Fibroblast of lung (primary cell): ENCODE results near the gene C12orf42. TPM values are rescaled to one million over a fixed set of nuclear protein-coding genes. Genes with fewer than 3 reads are reported as not detected.

Experiments used
- DNase-seq, 2 donors: peaks; one replicate each; pipeline versions ENCODE4 v3.0.0 to v3.0.0-alpha.2; 2010; ENCODE audit warnings: low read depth in 2 of 2
- H2AFZ ChIP-seq: 2 replicates; pipeline ENCODE4 v1.5.1; 2012; ENCODE audit warnings: low read length, control low read depth, inconsistent platforms
- H3K27ac ChIP-seq: 2 replicates; pipeline ENCODE4 v1.5.1; 2011; ENCODE audit warnings: low read length, control low read depth; ENCODE audit not compliant: insufficient read depth
- H3K27me3 ChIP-seq: 2 replicates; pipeline ENCODE4 v1.5.1; 2011; ENCODE audit warnings: mild to moderate bottlenecking, low read length; ENCODE audit not compliant: control insufficient read depth, insufficient read depth
- H3K36me3 ChIP-seq: 2 replicates; pipeline ENCODE4 v1.5.1; 2011; ENCODE audit warnings: low read length; ENCODE audit not compliant: control insufficient read depth, insufficient read depth
- H3K4me1 ChIP-seq: 2 replicates; pipeline ENCODE4 v1.5.1; 2011; ENCODE audit warnings: low read length; ENCODE audit not compliant: control insufficient read depth, insufficient read depth; ENCODE audit errors: extremely low read depth
- H3K4me2 ChIP-seq: 2 replicates; pipeline ENCODE4 v1.5.1; 2011; ENCODE audit warnings: low read length, control low read depth; ENCODE audit not compliant: insufficient read depth; ENCODE audit errors: extremely low read depth
- H3K4me3 ChIP-seq, 4 experiments: fragments of 200-600 bp in 1 of 4; sonication (generic) in 1 of 4; replicated peaks in 1 of 4; 2 replicates each; pipeline ENCODE4 v1.5.1; 2011 to 2016; ENCODE audit warnings: low read length in 4 of 4, low read depth in 3 of 4, mild to moderate bottlenecking in 3 of 4, control low read depth in 2 of 4, inconsistent platforms in 1 of 4, mixed read lengths in 1 of 4; ENCODE audit not compliant: insufficient read depth in 1 of 4; ENCODE audit errors: control extremely low read depth in 1 of 4
- H3K79me2 ChIP-seq: 2 replicates; pipeline ENCODE4 v1.5.1; 2012; ENCODE audit warnings: mild to moderate bottlenecking, low read length, inconsistent platforms; ENCODE audit not compliant: control insufficient read depth, insufficient read depth
- H3K9ac ChIP-seq: 2 replicates; pipeline ENCODE4 v1.5.1; 2011; ENCODE audit warnings: mild to moderate bottlenecking, low read length, control low read depth; ENCODE audit not compliant: insufficient read depth
- H3K9me3 ChIP-seq: 2 replicates; pipeline ENCODE4 v1.5.1; 2012; ENCODE audit warnings: low read depth, low read length; ENCODE audit not compliant: control insufficient read depth, insufficient read depth
- H4K20me1 ChIP-seq: 2 replicates; pipeline ENCODE4 v1.5.1; 2011; ENCODE audit warnings: low read length; ENCODE audit not compliant: control insufficient read depth, insufficient read depth; ENCODE audit errors: extremely low read depth
- EZH2 ChIP-seq: IDR thresholded peaks from 2 replicates; pipeline ENCODE4 v1.5.1; 2012; ENCODE audit warnings: low read length, control low read depth, mild to moderate bottlenecking; ENCODE audit errors: missing control alignments
- polyA plus RNA-seq, 2 donors: library from polyadenylated mRNA; depleted of rRNA in 1 of 2; stranded (reverse) in 1 of 2; unstranded in 1 of 2; fragments of >200 nt; gene quantifications; 2 replicates each; pipeline ENCODE4 v1.2.1, GENCODE V29; 2011 to 2012; ENCODE audit warnings: missing spikeins in 1 of 2
- total RNA-seq: library from RNA; depleted of rRNA; stranded (reverse); fragments of >200 nt; gene quantifications from 2 replicates; pipeline ENCODE4 v1.2.1, GENCODE V29; 2014
- TF ChIP-seq, protein P1 (sequence below), 2 donors: IDR thresholded peaks in 1 of 2; conservative IDR thresholded peaks in 1 of 2; 1 replicate in 1 of 2; 2 replicates in 1 of 2; pipeline ENCODE4 v1.5.1; 2011 to 2012; ENCODE audit warnings: low read length in 2 of 2, control low read depth in 1 of 2, inconsistent platforms in 1 of 2, low read depth in 1 of 2, mild to moderate bottlenecking in 1 of 2

The C12orf42 gene
- total and polyA plus RNA-seq, 2 donors (not counting 1 experiment from before 2014, with no cell fraction given) = not detected

DNA sequence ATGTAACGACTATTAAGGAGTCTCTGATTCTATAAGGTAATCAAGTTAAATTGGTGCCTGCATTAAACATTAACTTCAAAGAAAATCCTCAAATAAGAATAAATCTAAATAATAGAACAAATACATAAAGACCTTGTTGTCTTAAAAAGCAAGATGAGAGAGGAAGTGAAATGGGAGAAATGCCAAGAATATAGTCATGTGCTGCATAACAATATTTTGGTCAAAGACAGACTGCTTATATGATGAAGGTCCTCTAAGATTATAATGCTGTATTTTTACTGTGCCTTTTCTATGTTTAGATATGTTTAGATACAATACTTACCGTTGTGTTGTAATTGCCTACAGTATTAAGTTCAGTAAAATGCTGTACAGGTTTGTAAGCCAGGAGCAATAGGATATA, 213.6 kb downstream of the C12orf42 start:
- H3K36me3 ChIP-seq = no peaks in the 10 kb centered on the region
- H3K9me3 ChIP-seq = no peaks in the 10 kb centered on the region
- H3K27ac ChIP-seq = no peak overlapping the region
- H3K4me1 ChIP-seq = no peaks in the 10 kb centered on the region
- H3K4me2 ChIP-seq = no peak overlapping the region
- no peak for DNase-seq
- no peaks in the 10 kb centered on the region for H3K79me2 ChIP-seq
- H4K20me1 ChIP-seq = no peaks in the 10 kb centered on the region
- no peaks in the 10 kb centered on the region for H3K27me3 ChIP-seq
- no peak overlapping the region for H2AFZ ChIP-seq
- H3K4me3 ChIP-seq = no peak overlapping the region
- TF ChIP-seq EZH2 = no peak
- TF ChIP-seq, protein P1, sequence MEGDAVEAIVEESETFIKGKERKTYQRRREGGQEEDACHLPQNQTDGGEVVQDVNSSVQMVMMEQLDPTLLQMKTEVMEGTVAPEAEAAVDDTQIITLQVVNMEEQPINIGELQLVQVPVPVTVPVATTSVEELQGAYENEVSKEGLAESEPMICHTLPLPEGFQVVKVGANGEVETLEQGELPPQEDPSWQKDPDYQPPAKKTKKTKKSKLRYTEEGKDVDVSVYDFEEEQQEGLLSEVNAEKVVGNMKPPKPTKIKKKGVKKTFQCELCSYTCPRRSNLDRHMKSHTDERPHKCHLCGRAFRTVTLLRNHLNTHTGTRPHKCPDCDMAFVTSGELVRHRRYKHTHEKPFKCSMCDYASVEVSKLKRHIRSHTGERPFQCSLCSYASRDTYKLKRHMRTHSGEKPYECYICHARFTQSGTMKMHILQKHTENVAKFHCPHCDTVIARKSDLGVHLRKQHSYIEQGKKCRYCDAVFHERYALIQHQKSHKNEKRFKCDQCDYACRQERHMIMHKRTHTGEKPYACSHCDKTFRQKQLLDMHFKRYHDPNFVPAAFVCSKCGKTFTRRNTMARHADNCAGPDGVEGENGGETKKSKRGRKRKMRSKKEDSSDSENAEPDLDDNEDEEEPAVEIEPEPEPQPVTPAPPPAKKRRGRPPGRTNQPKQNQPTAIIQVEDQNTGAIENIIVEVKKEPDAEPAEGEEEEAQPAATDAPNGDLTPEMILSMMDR (conservative IDR thresholded peaks at IDR 0.05 in 1 of 2, IDR thresholded peaks at IDR 0.05 in 1 of 2; ENCODE audit: low read depth in 1 of 2, low read length in 2 of 2) = no peak
- H3K9ac ChIP-seq = no peak overlapping the region

DNA sequence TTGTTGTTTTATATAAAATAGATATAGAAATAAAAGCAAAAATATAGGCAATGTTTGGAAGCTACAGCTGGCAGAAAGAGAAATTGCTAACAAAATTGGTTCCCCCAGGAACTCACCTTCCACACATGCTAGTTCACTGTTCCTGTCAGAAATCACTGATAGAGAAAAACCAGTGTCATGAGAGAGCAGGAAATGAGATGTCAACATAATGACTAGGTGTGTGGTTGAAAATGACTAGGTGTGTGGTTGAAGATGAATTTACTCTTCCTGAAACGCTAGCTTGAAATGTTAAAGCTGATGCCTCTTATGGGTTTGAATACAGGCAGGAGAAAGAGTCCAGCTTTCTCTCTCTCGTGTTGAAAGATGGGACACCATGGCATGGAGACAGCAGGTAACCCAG, 216.3 kb downstream of the C12orf42 start:
- H3K4me2 ChIP-seq = no peak overlapping the region
- H3K4me3 ChIP-seq = no peak overlapping the region
- H4K20me1 ChIP-seq = no peaks in the 10 kb centered on the region
- no peaks in the 10 kb centered on the region for H3K9me3 ChIP-seq
- no peaks in the 10 kb centered on the region for H3K4me1 ChIP-seq
- H3K9ac ChIP-seq = no peak overlapping the region
- no peak overlapping the region for H2AFZ ChIP-seq
- H3K79me2 ChIP-seq = no peaks in the 10 kb centered on the region
- no peak overlapping the region for H3K27ac ChIP-seq
- H3K27me3 ChIP-seq = no peaks in the 10 kb centered on the region
- DNase-seq = no peak
- H3K36me3 ChIP-seq = no peaks in the 10 kb centered on the region
- TF ChIP-seq, protein P1 (conservative IDR thresholded peaks at IDR 0.05 in 1 of 2, IDR thresholded peaks at IDR 0.05 in 1 of 2; ENCODE audit: low read depth in 1 of 2, low read length in 2 of 2) = no peak
- TF ChIP-seq EZH2 = no peak

DNA sequence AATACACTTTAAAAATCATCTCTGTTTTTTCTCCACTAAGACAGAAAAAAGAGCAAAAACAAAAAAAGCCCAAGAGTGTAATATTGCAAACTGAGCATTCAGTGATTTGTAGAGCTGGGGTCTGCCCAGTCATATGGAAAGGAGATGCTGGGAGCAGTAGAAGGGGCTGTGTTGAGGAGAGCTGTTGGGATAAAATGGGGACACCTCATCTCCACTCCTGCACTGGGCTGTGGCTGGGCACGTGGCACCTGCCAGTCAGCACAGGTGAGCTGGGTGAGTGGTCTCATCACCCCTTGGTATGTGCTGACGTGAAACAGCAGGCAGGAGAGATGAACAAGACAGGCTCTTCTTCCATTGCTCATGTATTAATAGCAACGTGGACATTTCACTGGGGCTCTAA, 217.4 kb downstream of the C12orf42 start:
- Histone ChIP-seq H2AFZ (no peak overlapping the region), H3K4me3 (no peak overlapping the region), H3K9ac (no peak overlapping the region), H4K20me1 (no peaks in the 10 kb centered on the region), H3K9me3 (no peaks in the 10 kb centered on the region), H3K4me1 (no peaks in the 10 kb centered on the region), H3K79me2 (no peaks in the 10 kb centered on the region), H3K4me2 (no peak overlapping the region), H3K36me3 (no peaks in the 10 kb centered on the region), H3K27me3 (no peaks in the 10 kb centered on the region), H3K27ac (no peak overlapping the region)
- TF ChIP-seq EZH2 = no peak
- TF ChIP-seq, protein P1 (conservative IDR thresholded peaks at IDR 0.05 in 1 of 2, IDR thresholded peaks at IDR 0.05 in 1 of 2; ENCODE audit: low read depth in 1 of 2, low read length in 2 of 2) = no peak
- no peak for DNase-seq
